GM18511 (cell line): ENCODE data around the gene ABCA12.

Experiments used
- ATAC-seq: cut with Tn5 transposase; IDR thresholded peaks from one replicate; pipeline ENCODE4 v1.9.1; 2021; ENCODE audit warnings: mild to moderate bottlenecking, moderate library complexity; ENCODE audit not compliant: unreplicated experiment

The ABCA12 gene

GRCh38 chr2:215049341-215049740 is 89.1 kb downstream of the ABCA12 start:
- ATAC-seq: no peak

- ATAC-seq: no peak
Measured at GRCh38 chr2:215038421-215038820, 100.0 kb downstream of the ABCA12 start.

DNA sequence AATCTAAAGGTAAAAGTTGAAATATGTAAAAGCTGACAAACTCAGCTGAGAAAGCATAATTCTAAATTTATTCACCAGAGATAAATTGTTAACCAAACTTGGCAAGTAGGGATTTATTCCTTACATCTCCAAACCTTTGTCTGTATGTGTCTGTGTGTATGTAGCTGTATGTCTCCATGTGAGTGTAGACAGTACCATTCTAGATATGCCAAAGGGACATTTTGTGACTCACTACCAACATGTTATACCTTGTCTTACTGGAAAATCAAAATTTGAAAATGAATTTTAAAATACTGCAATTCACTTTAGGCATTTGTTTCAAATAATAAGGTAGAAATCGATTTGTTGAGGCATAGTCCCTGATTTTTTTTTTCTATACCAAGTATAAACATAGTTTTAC is 102.1 kb downstream of the ABCA12 start:
- ATAC-seq: no peak

GRCh38 chr2:215034154-215034553 is 104.3 kb downstream of the ABCA12 start:
- no peak for ATAC-seq

- ATAC-seq: no peak
Measured at GRCh38 chr2:215032153-215032552, 106.3 kb downstream of the ABCA12 start.

- no peak for ATAC-seq
Measured at GRCh38 chr2:215031321-215031720, 107.1 kb downstream of the ABCA12 start.

- no peak for ATAC-seq
Measured at GRCh38 chr2:215029936-215030335, 108.5 kb downstream of the ABCA12 start.

DNA sequence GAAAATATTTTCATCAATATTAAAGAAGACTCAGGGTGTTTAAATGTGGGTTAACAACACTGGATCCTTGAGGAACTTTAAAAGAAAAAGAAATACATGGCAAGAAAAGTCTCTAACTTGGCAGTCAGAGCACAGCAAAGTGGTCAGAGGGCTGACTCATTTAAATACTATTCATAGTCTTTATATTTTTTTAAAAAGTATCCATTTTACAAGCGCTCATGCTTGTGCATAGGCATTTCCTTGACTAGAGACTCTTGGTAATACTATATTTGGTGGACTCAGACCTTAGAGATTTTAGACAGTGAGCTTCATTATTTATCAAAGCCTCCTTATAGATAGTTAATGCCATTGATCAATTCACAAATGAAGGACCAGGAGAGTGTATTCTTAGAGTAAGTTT is 110.2 kb downstream of the ABCA12 start:
- ATAC-seq: no peak

- ATAC-seq: no peak
Measured at GRCh38 chr2:215027779-215028178, 110.6 kb downstream of the ABCA12 start.

DNA sequence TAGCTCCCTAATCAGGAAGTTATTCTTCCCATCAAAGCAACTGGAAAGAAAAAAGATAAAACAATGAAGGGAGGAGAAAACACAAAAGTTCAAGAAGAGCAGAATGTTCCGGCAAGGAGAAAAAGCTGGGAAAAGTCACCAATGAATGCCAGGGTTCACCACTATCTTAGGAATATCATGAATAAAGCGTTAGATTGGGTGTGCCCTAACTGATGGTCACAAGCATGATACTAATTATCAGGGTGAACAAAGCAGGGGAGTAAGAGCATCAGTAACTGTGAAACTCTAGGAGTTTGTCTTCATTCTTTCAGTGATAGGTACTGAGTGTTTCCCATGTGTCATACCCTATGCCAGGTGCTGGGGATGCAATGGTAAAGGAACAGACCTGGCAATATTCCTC is 115.5 kb downstream of the ABCA12 start:
- no peak for ATAC-seq

DNA sequence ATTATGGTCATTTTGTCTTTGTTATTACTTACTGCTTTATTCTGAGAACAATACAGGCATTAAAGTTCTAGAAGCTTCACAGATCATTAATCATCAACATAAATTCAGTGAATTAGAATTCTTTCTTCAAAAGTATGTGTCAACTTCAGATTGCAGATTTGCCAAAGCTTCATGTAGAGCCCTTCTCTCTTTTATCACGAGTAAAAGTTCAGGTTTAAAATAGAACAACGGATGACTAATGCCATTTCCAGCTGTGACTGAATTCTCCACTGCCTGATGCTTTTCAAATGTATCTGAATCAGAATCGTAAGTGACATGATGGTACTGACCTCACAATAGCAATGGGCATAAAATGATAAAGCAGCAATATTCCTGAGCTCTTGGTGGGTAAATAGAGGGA is 116.0 kb downstream of the ABCA12 start:
- no peak for ATAC-seq

- ATAC-seq: no peak
Measured at GRCh38 chr2:215020283-215020682, 118.1 kb downstream of the ABCA12 start.

GRCh38 chr2:215019521-215020145 is 118.8 kb downstream of the ABCA12 start:
- no peak for ATAC-seq

DNA sequence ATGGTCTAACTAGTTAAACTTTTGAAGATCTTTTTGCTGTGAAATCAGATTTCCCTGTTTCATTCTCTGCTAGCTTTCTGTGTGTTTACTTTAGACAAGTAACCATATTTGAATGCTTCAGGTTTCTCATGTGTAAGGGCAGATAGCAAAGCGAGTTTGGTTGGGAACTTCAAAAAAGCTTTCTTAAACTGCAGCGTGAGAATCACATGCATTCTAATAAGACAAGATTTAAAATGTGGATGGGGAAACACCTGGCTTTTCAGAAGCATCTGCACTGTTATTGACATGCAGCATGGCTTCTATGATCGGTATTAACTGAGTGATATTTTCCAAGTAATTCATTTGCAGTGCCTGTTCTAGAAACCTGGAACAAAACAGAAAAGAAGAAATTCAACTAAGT is 119.3 kb downstream of the ABCA12 start:
- no peak for ATAC-seq

DNA sequence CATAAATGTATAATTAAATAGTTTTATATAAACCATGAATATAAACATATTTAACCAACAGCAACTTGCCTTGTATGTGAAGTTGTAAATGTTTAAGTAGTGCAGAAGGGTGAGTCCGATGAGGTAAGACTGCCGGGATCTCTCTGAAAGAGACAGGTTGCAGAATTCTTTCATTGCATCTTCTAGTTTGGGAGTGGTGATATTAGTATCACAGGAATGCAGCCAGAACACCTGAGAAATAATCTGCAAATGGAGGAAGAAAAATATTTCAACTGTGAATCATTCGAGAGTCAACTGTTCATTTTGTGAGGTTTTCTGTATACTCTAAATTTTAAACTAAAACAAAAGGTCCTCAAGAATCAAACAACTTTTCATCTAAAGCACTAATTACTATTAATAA is 123.0 kb downstream of the ABCA12 start:
- ATAC-seq: no peak

DNA sequence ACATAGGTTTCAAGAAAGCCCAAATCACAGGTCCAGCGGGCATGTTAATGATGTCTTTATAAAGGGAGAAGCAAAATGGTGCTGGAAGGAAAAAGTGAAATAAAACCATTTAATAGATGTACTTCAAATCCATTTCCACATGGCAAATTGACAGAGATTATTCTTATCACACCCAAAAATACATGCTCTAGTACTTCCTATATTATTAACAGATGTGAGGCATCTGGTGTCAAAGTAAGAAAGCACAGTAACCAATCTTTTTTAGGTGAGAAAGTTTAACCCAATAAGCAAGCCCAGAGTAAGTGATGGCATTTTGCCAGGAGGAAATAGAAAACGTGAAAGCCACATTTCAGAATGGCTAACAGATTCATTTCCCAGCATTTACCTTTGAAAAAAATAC is 128.0 kb downstream of the ABCA12 start:
- ATAC-seq: no peak

DNA sequence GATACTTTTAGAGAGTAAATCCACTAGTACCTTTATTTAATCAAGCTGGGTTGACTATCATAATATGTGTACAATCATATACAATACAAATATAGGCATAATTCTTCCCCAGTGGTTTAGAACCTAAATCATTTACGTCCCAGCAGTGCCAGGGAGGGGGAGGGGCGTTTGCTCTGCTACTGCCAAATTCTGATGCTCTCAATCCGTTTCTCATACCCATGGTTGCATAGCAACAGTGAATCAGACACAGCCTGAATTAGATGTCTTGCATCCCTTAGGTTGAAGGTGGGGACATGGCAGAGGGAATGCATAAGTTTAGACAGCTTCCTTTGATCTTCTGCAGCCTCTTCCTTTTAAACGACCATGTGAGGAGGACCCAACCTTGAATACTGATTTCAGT is 135.4 kb downstream of the ABCA12 start:
- ATAC-seq: no peak

DNA sequence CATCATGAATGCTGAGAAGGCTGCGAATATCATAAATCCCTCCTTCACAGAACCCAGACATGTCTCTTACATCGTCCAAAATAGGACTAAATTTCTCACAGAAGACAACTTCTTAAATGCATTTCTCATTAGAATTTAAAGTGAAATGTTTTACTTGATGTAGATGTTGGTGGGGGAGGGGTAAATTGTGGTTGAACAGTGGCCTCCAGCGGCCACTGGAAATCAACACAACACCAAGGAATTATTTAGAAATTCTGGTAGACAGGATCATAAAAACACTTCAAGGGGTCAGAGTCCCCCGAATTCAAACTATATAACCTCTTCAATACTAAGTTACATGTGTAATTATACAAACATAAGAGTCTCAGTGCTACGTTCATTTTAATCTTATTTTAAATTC is 135.9 kb downstream of the ABCA12 start:
- peak; percentile 72 for ATAC-seq

GRCh38 chr2:215000721-215001120 is 137.7 kb downstream of the ABCA12 start:
- ATAC-seq: no peak

DNA sequence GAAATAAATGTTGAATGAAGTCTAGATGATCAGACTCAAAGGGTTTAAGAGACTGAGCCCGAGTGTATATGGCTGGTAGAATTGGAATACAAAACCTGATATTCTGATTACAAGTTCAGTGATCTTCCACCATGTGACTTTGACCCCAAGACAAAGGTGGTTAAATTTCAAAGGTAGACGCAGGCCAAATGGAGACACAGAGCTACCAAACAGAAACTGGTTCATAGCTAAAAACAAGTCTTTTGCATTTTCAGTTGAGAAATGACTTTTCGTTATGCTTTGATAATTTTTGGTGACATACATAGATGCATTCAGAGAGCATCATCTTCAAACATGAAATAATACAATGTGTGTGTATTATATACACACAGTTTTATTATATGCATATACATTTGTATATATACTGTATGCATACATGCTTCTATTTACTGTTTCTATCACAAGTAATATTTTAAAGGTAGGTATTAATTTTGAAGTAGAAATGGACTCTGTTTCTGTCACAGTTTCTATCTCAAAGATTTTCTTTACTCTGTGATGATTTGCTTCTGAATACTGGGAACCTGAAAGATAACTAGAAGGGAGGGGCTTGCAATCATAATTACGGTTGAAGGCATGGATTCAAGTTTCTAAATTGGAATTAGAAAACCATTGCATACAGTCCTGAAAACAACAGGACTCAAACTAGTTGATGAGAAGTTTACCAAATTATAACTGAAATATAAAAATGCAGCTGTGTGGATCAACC is 142.3 kb downstream of the ABCA12 start:
- peak; percentile 95 for ATAC-seq

DNA sequence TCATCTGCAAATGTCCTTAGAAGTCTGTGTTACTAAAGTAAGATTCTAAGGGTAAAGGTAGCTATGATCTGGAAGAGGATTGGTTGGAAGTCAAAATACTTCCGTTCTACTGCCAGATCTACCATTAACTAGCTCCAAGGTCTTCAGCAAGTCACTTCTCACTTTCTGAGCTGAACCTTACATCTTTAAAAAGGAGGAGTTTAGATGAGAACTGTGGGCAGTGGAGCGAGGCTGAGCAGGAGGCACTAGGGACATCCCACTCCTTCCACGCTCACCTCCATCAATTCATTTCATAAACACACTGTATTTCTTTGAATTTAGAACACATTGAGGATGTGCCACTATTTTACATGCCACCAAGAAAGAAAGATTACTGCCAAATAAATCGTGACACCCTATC is 143.0 kb downstream of the ABCA12 start:
- ATAC-seq: peak; percentile 48

DNA sequence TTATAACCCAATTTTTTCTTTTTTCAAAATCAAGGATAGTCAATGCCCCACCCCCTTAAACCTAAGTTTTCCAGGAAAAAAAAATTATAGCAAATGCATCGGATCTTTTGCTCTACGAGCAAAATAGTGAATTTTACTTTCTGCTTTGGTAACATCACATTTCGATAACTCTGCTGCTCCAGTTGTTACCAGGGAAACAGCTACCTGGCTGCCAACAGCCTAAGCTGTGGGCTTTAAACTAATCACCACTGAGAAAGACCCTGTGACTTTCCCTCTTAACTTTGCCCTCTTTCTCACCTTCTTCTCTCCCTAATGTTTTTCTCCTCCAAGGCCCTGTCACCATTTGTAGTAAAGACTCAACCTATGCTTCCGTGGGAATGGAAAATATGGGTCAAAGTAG is 145.5 kb downstream of the ABCA12 start:
- no peak for ATAC-seq

GRCh38 chr2:214989187-214989586 is 149.2 kb downstream of the ABCA12 start:
- no peak for ATAC-seq
